OCI-M2 (cell line): ENCODE results near the gene NUDT16.

Experiments used
- DNase-seq: peaks from one replicate; lab custom pipeline; 2025; ENCODE audit not compliant: unreplicated experiment; lab: John Stamatoyannopoulos, UW

The NUDT16 gene

DNA sequence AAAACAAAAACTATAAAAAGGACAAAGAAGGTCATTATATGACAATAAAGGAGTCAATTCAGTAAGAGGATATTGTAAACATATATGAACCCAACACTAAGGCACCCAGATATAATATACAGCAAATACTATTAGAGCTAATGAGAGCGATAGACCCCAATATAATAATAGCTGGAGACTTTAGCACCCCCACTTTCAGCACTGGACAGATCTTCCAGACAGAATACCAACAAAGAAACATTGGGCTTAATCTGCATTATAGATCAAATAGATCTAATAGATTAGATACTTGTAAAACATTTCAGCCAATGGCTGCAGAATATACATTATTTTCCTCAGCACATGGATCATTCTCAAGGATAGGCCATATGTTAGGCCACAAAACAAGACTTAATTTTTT lies 53.4 kb downstream of the NUDT16 start:
- no peak for DNase-seq
